ENCODE data around the gene USHBP1.

The USHBP1 gene

GRCh38 chr19:17266975-17267788 lies 2.6 kb upstream of the USHBP1 start, which contains the start of gene BABAM1:
Gene BABAM1 (plus strand): TSS chr19:17267443. CDS start chr19:17268807, 1,364 bp downstream.
- TF ChIP-seq TAF1 (IDR thresholded peaks at IDR 0.05; ENCODE audit: low read depth, low read length) (peak; percentile 94), POU2F2 (IDR thresholded peaks at IDR 0.05; ENCODE audit: low read depth, low read length) (no peak), SPI1 (IDR thresholded peaks at IDR 0.05; ENCODE audit: low read depth, low read length) (no peak), PAX5 (IDR thresholded peaks at IDR 0.05; ENCODE audit: insufficient read depth, low read length, severe bottlenecking) (no peak), POLR2A (IDR thresholded peaks at IDR 0.05; ENCODE audit: low read depth, low read length) (peak; percentile 86), POLR2AphosphoS5 (IDR thresholded peaks at IDR 0.05; ENCODE audit: low read depth, low read length) (peak; percentile 83)
- DNase-seq (ENCODE audit: insufficient read length, low spot score) (peak; percentile 89), FAIRE-seq (peak; percentile 94)

- FAIRE-seq (no peak), DNase-seq (ENCODE audit: insufficient read length, low spot score) (no peak)
- TF ChIP-seq TAF1 (IDR thresholded peaks at IDR 0.05; ENCODE audit: low read depth, low read length) = no peak
- TF ChIP-seq POLR2AphosphoS5 (IDR thresholded peaks at IDR 0.05; ENCODE audit: low read depth, low read length) = no peak
- no peak for TF ChIP-seq SPI1 (IDR thresholded peaks at IDR 0.05; ENCODE audit: low read depth, low read length)
- TF ChIP-seq POU2F2 (IDR thresholded peaks at IDR 0.05; ENCODE audit: low read depth, low read length) = no peak; the same call in 1 of the 2 replicates
- TF ChIP-seq POLR2A (IDR thresholded peaks at IDR 0.05; ENCODE audit: low read depth, low read length) = no peak; the same call in 1 of the 2 replicates
- TF ChIP-seq PAX5 (IDR thresholded peaks at IDR 0.05; ENCODE audit: insufficient read depth, low read length, severe bottlenecking) = no peak
Measured at GRCh38 chr19:17266589-17266974, 2.0 kb upstream of the USHBP1 start.

- no peak for FAIRE-seq
- DNase-seq (ENCODE audit: insufficient read length, low spot score) = no peak
- TF ChIP-seq POU2F2 (IDR thresholded peaks at IDR 0.05; ENCODE audit: low read depth, low read length) (no peak), TAF1 (IDR thresholded peaks at IDR 0.05; ENCODE audit: low read depth, low read length) (no peak), POLR2A (IDR thresholded peaks at IDR 0.05; ENCODE audit: low read depth, low read length) (no peak), SPI1 (IDR thresholded peaks at IDR 0.05; ENCODE audit: low read depth, low read length) (no peak), PAX5 (IDR thresholded peaks at IDR 0.05; ENCODE audit: insufficient read depth, low read length, severe bottlenecking) (no peak), POLR2AphosphoS5 (IDR thresholded peaks at IDR 0.05; ENCODE audit: low read depth, low read length) (no peak)
Measured at GRCh38 chr19:17266026-17266425, 1.5 kb upstream of the USHBP1 start.

- FAIRE-seq (no peak), DNase-seq (ENCODE audit: insufficient read length, low spot score) (no peak)
- TF ChIP-seq PAX5 (IDR thresholded peaks at IDR 0.05; ENCODE audit: insufficient read depth, low read length, severe bottlenecking) = no peak
- no peak for TF ChIP-seq TAF1 (IDR thresholded peaks at IDR 0.05; ENCODE audit: low read depth, low read length)
- no peak for TF ChIP-seq SPI1 (IDR thresholded peaks at IDR 0.05; ENCODE audit: low read depth, low read length)
- TF ChIP-seq POLR2AphosphoS5 (IDR thresholded peaks at IDR 0.05; ENCODE audit: low read depth, low read length) = no peak
- no peak for TF ChIP-seq POLR2A (IDR thresholded peaks at IDR 0.05; ENCODE audit: low read depth, low read length)
- no peak for TF ChIP-seq POU2F2 (IDR thresholded peaks at IDR 0.05; ENCODE audit: low read depth, low read length)
Measured at GRCh38 chr19:17263712-17264640, 569 bp downstream of the USHBP1 start.

GRCh38 chr19:17262557-17262956 lies 2.0 kb downstream of the USHBP1 start:
- FAIRE-seq = no peak
- TF ChIP-seq TAF1 (IDR thresholded peaks at IDR 0.05; ENCODE audit: low read depth, low read length) = no peak
- TF ChIP-seq POU2F2 (IDR thresholded peaks at IDR 0.05; ENCODE audit: low read depth, low read length) = no peak
- TF ChIP-seq POLR2AphosphoS5 (IDR thresholded peaks at IDR 0.05; ENCODE audit: low read depth, low read length) = no peak
- TF ChIP-seq PAX5 (IDR thresholded peaks at IDR 0.05; ENCODE audit: insufficient read depth, low read length, severe bottlenecking) = no peak
- TF ChIP-seq SPI1 (IDR thresholded peaks at IDR 0.05; ENCODE audit: low read depth, low read length) = no peak
- no peak for TF ChIP-seq POLR2A (IDR thresholded peaks at IDR 0.05; ENCODE audit: low read depth, low read length)
- no peak for DNase-seq (ENCODE audit: insufficient read length, low spot score)

- TF ChIP-seq TAF1 (IDR thresholded peaks at IDR 0.05; ENCODE audit: low read depth, low read length) (no peak), PAX5 (IDR thresholded peaks at IDR 0.05; ENCODE audit: insufficient read depth, low read length, severe bottlenecking) (no peak), SPI1 (IDR thresholded peaks at IDR 0.05; ENCODE audit: low read depth, low read length) (no peak), POLR2A (IDR thresholded peaks at IDR 0.05; ENCODE audit: low read depth, low read length) (no peak), POLR2AphosphoS5 (IDR thresholded peaks at IDR 0.05; ENCODE audit: low read depth, low read length) (no peak), POU2F2 (IDR thresholded peaks at IDR 0.05; ENCODE audit: low read depth, low read length) (no peak)
- FAIRE-seq (peak; percentile 96), DNase-seq (ENCODE audit: insufficient read length, low spot score) (peak; percentile 95)
Measured at GRCh38 chr19:17260842-17261325, 3.7 kb downstream of the USHBP1 start.

- FAIRE-seq = no peak
Measured at GRCh38 chr19:17259934-17260333, 4.6 kb downstream of the USHBP1 start.

GRCh38 chr19:17259118-17259780 lies 5.3 kb downstream of the USHBP1 start:
- DNase-seq (ENCODE audit: insufficient read length, low spot score) = no peak
- no peak for FAIRE-seq
- TF ChIP-seq TAF1 (IDR thresholded peaks at IDR 0.05; ENCODE audit: low read depth, low read length) = no peak
- TF ChIP-seq POU2F2 (IDR thresholded peaks at IDR 0.05; ENCODE audit: low read depth, low read length) = no peak
- TF ChIP-seq SPI1 (IDR thresholded peaks at IDR 0.05; ENCODE audit: low read depth, low read length) = no peak
- TF ChIP-seq POLR2AphosphoS5 (IDR thresholded peaks at IDR 0.05; ENCODE audit: low read depth, low read length) = no peak
- no peak for TF ChIP-seq POLR2A (IDR thresholded peaks at IDR 0.05; ENCODE audit: low read depth, low read length)
- TF ChIP-seq PAX5 (IDR thresholded peaks at IDR 0.05; ENCODE audit: insufficient read depth, low read length, severe bottlenecking) = no peak

More at GRCh38 chr19:17259934-17260333, 4.6 kb downstream of the USHBP1 start:
- DNase-seq (ENCODE audit: insufficient read length, low spot score) = no peak
- no peak for TF ChIP-seq POLR2AphosphoS5 (IDR thresholded peaks at IDR 0.05; ENCODE audit: low read depth, low read length)

All from GM12891 (cell line).